Brain microvascular endothelial cell (primary cell): ENCODE measurements around the gene DNA2.

Source experiments
- DNase-seq: peaks from one replicate; pipeline ENCODE4 v3.0.0-alpha.2; 2020
- H3K27ac ChIP-seq: fragments of 250-450 bp; sonication (Bioruptor Pico); 2 replicates; pipeline ENCODE4 v1.5.1; 2020; ENCODE audit warnings: mild to moderate bottlenecking, moderate library complexity
- H3K27me3 ChIP-seq: fragments of 250-450 bp; sonication (Bioruptor Pico); replicated peaks from 2 replicates; pipeline ENCODE4 v1.5.1; 2020; ENCODE audit warnings: mild to moderate bottlenecking
- H3K36me3 ChIP-seq: fragments of 250-450 bp; sonication (Bioruptor Pico); replicated peaks from 2 replicates; pipeline ENCODE4 v1.5.1; 2020; ENCODE audit warnings: mild to moderate bottlenecking
- H3K4me3 ChIP-seq: 2 replicates; pipeline ENCODE4 v1.5.1; 2011; ENCODE audit warnings: low read depth, mild to moderate bottlenecking, control low read depth, low read length, moderate library complexity
- in situ Hi-C: cut with HindIII; loops from 2 replicates; pipeline ENCODE4 v1.10.0; 2017; ENCODE audit warnings: low sequenced_read_pairs, low pct_ligation_motif_present
- TF ChIP-seq, protein P1 (sequence below): IDR thresholded peaks from 2 replicates; pipeline ENCODE4 v1.5.1; 2011; ENCODE audit warnings: low read depth, mild to moderate bottlenecking, moderate library complexity, low read length, control low read depth, inconsistent platforms; ENCODE audit errors: missing control alignments

The DNA2 gene

DNA sequence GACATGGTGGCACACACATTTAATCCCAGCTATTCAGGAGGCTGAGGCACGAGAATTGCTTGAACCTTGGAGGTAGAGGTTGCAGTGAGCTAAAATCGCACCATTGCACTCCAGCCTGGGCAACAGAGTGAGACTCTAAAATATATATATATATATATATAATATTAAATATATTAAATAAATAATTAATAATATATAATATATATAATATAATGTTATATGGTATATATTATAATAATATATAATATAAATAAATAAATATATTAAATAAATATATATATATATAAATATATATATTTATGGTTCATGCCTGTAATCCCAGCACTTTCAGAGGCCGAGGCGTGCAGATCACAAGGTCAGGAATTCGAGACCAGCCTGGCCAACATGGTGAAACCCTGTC, 105.2 kb downstream of the DNA2 start:
- H3K27ac ChIP-seq = no peak overlapping the region
- H3K36me3 ChIP-seq = peaks cover 19% of the 10 kb centered on the region
- H3K27me3 ChIP-seq = no peaks in the 10 kb centered on the region
- TF ChIP-seq, protein P1, sequence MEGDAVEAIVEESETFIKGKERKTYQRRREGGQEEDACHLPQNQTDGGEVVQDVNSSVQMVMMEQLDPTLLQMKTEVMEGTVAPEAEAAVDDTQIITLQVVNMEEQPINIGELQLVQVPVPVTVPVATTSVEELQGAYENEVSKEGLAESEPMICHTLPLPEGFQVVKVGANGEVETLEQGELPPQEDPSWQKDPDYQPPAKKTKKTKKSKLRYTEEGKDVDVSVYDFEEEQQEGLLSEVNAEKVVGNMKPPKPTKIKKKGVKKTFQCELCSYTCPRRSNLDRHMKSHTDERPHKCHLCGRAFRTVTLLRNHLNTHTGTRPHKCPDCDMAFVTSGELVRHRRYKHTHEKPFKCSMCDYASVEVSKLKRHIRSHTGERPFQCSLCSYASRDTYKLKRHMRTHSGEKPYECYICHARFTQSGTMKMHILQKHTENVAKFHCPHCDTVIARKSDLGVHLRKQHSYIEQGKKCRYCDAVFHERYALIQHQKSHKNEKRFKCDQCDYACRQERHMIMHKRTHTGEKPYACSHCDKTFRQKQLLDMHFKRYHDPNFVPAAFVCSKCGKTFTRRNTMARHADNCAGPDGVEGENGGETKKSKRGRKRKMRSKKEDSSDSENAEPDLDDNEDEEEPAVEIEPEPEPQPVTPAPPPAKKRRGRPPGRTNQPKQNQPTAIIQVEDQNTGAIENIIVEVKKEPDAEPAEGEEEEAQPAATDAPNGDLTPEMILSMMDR = no peak
- no peak for DNase-seq
- in situ Hi-C loops = no loop called here
- H3K4me3 ChIP-seq = no peak overlapping the region

DNA sequence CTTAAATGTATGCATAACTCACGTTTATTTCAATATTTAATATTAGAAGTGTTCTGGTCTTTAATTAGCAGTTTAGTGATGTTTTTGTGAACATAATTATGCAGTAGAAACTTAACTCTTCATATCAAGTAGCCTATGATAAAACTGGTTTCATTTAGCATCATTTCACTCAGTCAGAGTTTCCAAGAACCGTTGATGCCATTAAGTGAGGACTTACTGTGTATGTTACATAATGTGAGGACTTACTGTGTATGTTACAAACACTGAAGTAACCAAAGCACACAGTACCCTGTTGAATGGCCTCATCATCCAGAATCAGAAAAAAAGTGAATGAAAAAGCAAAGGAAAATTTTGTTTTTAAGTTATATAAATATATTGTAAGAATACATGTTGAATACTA, 106.2 kb downstream of the DNA2 start:
- H3K27ac ChIP-seq = no peak overlapping the region
- no peak overlapping the region for H3K4me3 ChIP-seq
- H3K36me3 ChIP-seq = peaks cover 25% of the 10 kb centered on the region
- TF ChIP-seq, protein P1 = no peak
- no peak for DNase-seq
- no peaks in the 10 kb centered on the region for H3K27me3 ChIP-seq
- in situ Hi-C loops = no loop called here

DNA sequence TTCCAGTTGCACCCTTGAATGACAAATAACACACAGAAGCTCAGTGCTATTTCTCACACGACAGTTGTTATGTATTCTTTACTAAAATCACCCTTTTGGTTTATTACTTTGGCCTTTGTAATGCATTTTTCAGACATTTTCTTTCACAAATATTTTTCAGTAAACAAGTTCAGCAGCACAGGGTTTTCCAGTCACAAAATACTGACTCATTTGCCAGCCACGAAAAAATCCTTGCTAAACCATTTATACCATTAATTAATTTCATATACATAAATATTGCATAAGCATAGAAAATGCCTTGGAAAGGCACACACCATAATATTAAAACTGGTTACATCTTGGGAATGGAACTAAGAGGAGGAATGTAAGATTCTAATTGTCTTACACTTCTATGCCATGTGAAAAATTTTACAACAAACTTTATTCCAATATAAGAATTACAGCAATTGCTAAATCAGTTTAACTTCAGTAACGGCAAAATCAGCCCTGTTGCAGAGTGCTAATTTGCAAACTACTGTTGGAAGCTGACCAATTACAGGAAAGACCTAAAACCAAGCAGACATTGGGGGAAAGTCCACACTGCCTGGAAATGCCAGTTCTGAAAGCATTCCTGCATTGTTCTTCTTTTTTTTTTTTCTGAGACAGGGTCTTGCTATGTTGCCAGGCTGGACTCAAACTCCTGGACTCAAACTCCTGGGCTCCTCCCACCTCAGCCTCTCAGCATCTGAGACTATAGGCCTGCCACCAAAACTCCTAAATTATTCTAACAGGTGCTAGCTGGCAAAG, 107.5 kb downstream of the DNA2 start:
- in situ Hi-C loops = no loop called here
- H3K36me3 ChIP-seq = peaks cover 25% of the 10 kb centered on the region
- no peak overlapping the region for H3K27ac ChIP-seq
- DNase-seq = no peak
- TF ChIP-seq, protein P1 = no peak
- H3K4me3 ChIP-seq = no peak overlapping the region
- no peaks in the 10 kb centered on the region for H3K27me3 ChIP-seq
